CD1c-positive myeloid dendritic cell (primary cell): Measurements from ENCODE around the gene KLK14.

Source experiments
- DNase-seq: peaks from one replicate; pipeline ENCODE4 v3.0.0-alpha.2; 2016; ENCODE audit errors: extremely low spot score

Gene KLK14

GRCh38 chr19:51108066-51108804 is 25.5 kb upstream of the KLK14 start, which contains the start of gene CTU1:
Gene CTU1 (minus strand): TSS chr19:51108409. CDS start chr19:51104569, 3,840 bp downstream.
- DNase-seq, result peak; percentile 100

GRCh38 chr19:51107406-51108065 is 24.8 kb upstream of the KLK14 start:
- DNase-seq, result no peak

GRCh38 chr19:51103926-51104341 is 21.2 kb upstream of the KLK14 start:
- DNase-seq, result no peak

- no peak for DNase-seq
These were observed 20.3 kb upstream of the KLK14 start for GRCh38 chr19:51102991-51103390.

- DNase-seq, result no peak
These were observed 18.6 kb upstream of the KLK14 start for GRCh38 chr19:51101171-51101865.

- DNase-seq, result no peak
These were observed 17.9 kb upstream of the KLK14 start for GRCh38 chr19:51100601-51101000.

GRCh38 chr19:51099047-51099382 is 16.3 kb upstream of the KLK14 start:
- no peak for DNase-seq

GRCh38 chr19:51098365-51099046 is 15.8 kb upstream of the KLK14 start:
- DNase-seq, result peak; percentile 73

- DNase-seq, result no peak
These were observed 15.1 kb upstream of the KLK14 start for GRCh38 chr19:51097796-51098195.

- peak; percentile 50 for DNase-seq
These were observed 14.6 kb upstream of the KLK14 start for GRCh38 chr19:51097166-51097738.

- no peak for DNase-seq
These were observed 13.9 kb upstream of the KLK14 start for GRCh38 chr19:51096473-51097165.

- peak; percentile 53 for DNase-seq
These were observed 12.1 kb upstream of the KLK14 start for GRCh38 chr19:51094696-51095279.

GRCh38 chr19:51093510-51094345 is 11.0 kb upstream of the KLK14 start:
- no peak for DNase-seq

GRCh38 chr19:51093101-51093500 is 10.4 kb upstream of the KLK14 start:
- DNase-seq, result no peak

GRCh38 chr19:51091895-51092873 is 9.5 kb upstream of the KLK14 start:
- no peak for DNase-seq

- no peak for DNase-seq
These were observed 8.4 kb upstream of the KLK14 start for GRCh38 chr19:51091126-51091525.

GRCh38 chr19:51090471-51090870 is 7.8 kb upstream of the KLK14 start:
- no peak for DNase-seq

GRCh38 chr19:51089786-51090185 is 7.1 kb upstream of the KLK14 start:
- DNase-seq, result no peak
